ENCODE data around the gene TPM2.

GRCh38 chr9:35675732-35676392, 13.9 kb downstream of the TPM2 start:
- TF ChIP-seq POLR2AphosphoS5 (IDR thresholded peaks at IDR 0.05) (peak in 2 of 3 donors; percentile 28 to 38), CTCF (IDR thresholded peaks at IDR 0.05) (no peak), POLR2A (IDR thresholded peaks at IDR 0.05) (no peak)

Data from stomach (tissue), 4 donors.